Measurements from ENCODE around the gene ZNF410. TPM values are rescaled to one million over a fixed set of nuclear protein-coding genes. Genes with fewer than 3 reads are reported as not detected.
"Not testable (repeated sequence)": the region's sequence is repeated elsewhere in the genome, so short reads cannot be mapped to it uniquely, and the experiment has no call there.

Gene ZNF410
- total and polyA plus RNA-seq, 10 donors: 28.0 to 52.7 (median 46.0) TPM

- intact Hi-C loops (cut with DNase I; ENCODE audit: low total_unique reads): no loop called here
- DNase-seq: no peak
- no peak overlapping the region for H3K4me3 ChIP-seq
- H3K4me1 ChIP-seq: peaks cover 16 to 70% (median 47%) of the 10 kb centered on the region in 6 donors
- 77 to 92% (median 81%) methylated on average over 5 of the region's 5 CpGs for WGBS, 5 donors
- TF ChIP-seq, protein P1, sequence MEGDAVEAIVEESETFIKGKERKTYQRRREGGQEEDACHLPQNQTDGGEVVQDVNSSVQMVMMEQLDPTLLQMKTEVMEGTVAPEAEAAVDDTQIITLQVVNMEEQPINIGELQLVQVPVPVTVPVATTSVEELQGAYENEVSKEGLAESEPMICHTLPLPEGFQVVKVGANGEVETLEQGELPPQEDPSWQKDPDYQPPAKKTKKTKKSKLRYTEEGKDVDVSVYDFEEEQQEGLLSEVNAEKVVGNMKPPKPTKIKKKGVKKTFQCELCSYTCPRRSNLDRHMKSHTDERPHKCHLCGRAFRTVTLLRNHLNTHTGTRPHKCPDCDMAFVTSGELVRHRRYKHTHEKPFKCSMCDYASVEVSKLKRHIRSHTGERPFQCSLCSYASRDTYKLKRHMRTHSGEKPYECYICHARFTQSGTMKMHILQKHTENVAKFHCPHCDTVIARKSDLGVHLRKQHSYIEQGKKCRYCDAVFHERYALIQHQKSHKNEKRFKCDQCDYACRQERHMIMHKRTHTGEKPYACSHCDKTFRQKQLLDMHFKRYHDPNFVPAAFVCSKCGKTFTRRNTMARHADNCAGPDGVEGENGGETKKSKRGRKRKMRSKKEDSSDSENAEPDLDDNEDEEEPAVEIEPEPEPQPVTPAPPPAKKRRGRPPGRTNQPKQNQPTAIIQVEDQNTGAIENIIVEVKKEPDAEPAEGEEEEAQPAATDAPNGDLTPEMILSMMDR (IDR thresholded peaks at IDR 0.05 in 8 of 11, conservative IDR thresholded peaks at IDR 0.05 in 3 of 11): no peak
- TF ChIP-seq POLR2AphosphoS5 (IDR thresholded peaks at IDR 0.05) (no peak), POLR2A (IDR thresholded peaks at IDR 0.05) (no peak)
- H3K27me3 ChIP-seq (replicated peaks in 1 of 7): no peaks in the 10 kb centered on the region
- no peaks in the 10 kb centered on the region for H3K9me3 ChIP-seq
- H3K27ac ChIP-seq: no peak overlapping the region
- peaks cover 0 to 37% (median 18%) of the 10 kb centered on the region in 6 donors for H3K36me3 ChIP-seq
These were observed 2.7 kb downstream of the ZNF410 start for GRCh38 chr14:73889376-73889775.

GRCh38 chr14:73894180-73894687 lies 7.6 kb downstream of the ZNF410 start:
- 82 to 94% (median 85%) methylated on average over 6 of the region's 6 CpGs for WGBS, 5 donors
- intact Hi-C loops (cut with DNase I; ENCODE audit: low total_unique reads); H3K9me3 ChIP-seq; H3K4me3 ChIP-seq; DNase-seq; H3K27me3 ChIP-seq (replicated peaks in 1 of 7); H3K27ac ChIP-seq: not testable (repeated sequence)
- peaks cover 4 to 86% (median 65%) of the 10 kb centered on the region in 6 donors for H3K36me3 ChIP-seq
- H3K4me1 ChIP-seq: peaks cover 0 to 36% (median 13%) of the 10 kb centered on the region in 6 donors

DNA sequence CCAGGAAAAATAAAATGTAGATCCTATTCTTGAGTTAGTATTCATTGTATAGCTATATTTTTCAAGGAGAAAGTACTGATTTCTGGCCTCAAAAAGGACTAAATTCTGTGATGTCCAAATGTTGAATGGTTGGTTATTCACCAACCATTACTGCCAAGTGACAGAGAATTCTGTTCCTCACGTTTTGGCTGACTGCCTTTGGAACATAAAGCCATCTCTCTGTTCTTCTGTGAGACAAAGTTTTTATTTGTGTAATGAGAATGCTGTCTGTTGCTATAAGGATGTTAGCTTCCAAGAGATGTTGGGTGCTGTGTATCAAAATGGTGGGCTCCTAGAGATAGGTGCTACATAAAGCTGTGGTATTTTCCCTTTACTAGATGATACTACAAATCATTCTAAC lies 9.3 kb downstream of the ZNF410 start:
- peaks cover 4 to 99% (median 80%) of the 10 kb centered on the region in 6 donors for H3K36me3 ChIP-seq
- DNase-seq: no peak
- H3K4me3 ChIP-seq: no peak overlapping the region
- no peaks in the 10 kb centered on the region for H3K9me3 ChIP-seq
- no peak overlapping the region for H3K27ac ChIP-seq
- no peaks in the 10 kb centered on the region for H3K27me3 ChIP-seq (replicated peaks in 1 of 7)
- H3K4me1 ChIP-seq: peaks cover 0 to 27% (median 10%) of the 10 kb centered on the region in 6 donors
- TF ChIP-seq POLR2AphosphoS5 (IDR thresholded peaks at IDR 0.05): no peak
- TF ChIP-seq, protein P1 (IDR thresholded peaks at IDR 0.05 in 8 of 11, conservative IDR thresholded peaks at IDR 0.05 in 3 of 11): no peak
- TF ChIP-seq POLR2A (IDR thresholded peaks at IDR 0.05): no peak
- 85 to 100% (median 88%) methylated on average over 1 of the region's 1 CpG for WGBS, 5 donors
- intact Hi-C loops (cut with DNase I; ENCODE audit: low total_unique reads): no loop called here

DNA sequence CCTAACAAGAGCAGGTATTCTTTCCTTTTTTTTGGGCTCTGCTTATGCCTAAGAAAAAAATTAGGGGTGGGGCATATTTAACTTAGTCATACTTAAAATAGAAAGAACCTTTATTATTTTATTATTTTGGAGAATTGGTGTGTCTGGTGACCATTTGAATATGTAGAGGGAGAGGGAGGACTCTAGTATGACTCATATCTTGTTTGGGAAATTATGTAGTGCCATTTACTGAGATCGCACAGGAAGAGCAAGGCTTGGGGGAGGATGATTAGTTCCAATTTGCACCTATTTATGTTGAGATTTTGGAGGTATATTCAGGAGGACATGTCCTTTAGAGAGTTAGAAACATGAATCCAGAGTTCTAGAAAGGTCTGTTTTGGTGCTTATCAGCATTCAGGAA lies 9.9 kb downstream of the ZNF410 start:
- TF ChIP-seq, protein P1 (IDR thresholded peaks at IDR 0.05 in 8 of 11, conservative IDR thresholded peaks at IDR 0.05 in 3 of 11): no peak
- TF ChIP-seq POLR2A (IDR thresholded peaks at IDR 0.05) (no peak), POLR2AphosphoS5 (IDR thresholded peaks at IDR 0.05) (no peak)
- Histone ChIP-seq H3K36me3 (peaks cover 4 to 99% (median 80%) of the 10 kb centered on the region in 6 donors), H3K27me3 (replicated peaks in 1 of 7) (no peaks in the 10 kb centered on the region), H3K4me1 (peaks cover 0 to 22% (median 8%) of the 10 kb centered on the region in 6 donors), H3K4me3 (no peak overlapping the region), H3K27ac (no peak overlapping the region), H3K9me3 (no peaks in the 10 kb centered on the region)
- 65 to 89% (median 81%) methylated on average over 1 of the region's 1 CpG for WGBS, 5 donors
- intact Hi-C loops (cut with DNase I; ENCODE audit: low total_unique reads): no loop called here
- no peak for DNase-seq
